GM12878 (cell line): ENCODE results near the gene SESN1. TPM values are rescaled to one million over a fixed set of nuclear protein-coding genes. Genes with fewer than 3 reads are reported as not detected.

Experiments used
- BMI1 ChIP-seq: fragments of 450-650 bp; IDR thresholded peaks from 2 replicates; pipeline ENCODE4 v1.6.1; 2016; ENCODE audit warnings: mild to moderate bottlenecking, moderate library complexity, borderline replicate concordance
- CBX3 ChIP-seq: fragments of 200-600 bp; sonication (generic); IDR thresholded peaks from 2 replicates; pipeline ENCODE4 v1.6.1; 2016; ENCODE audit warnings: low read depth, borderline replicate concordance
- CHD2 ChIP-seq: IDR thresholded peaks from 2 replicates; pipeline ENCODE4 v1.6.1; 2011; ENCODE audit warnings: low read depth, low read length, improper control_type of control experiment, borderline replicate concordance
- ESRRA ChIP-seq: IDR thresholded peaks from 2 replicates; pipeline ENCODE4 v1.6.1; 2012; ENCODE audit warnings: mild to moderate bottlenecking, low read length, improper control_type of control experiment
- JUND ChIP-seq: IDR thresholded peaks from 2 replicates; pipeline ENCODE4 v1.6.1; 2012; ENCODE audit warnings: low read depth, mild to moderate bottlenecking, low read length, improper control_type of control experiment, moderate library complexity
- MEF2A ChIP-seq: IDR thresholded peaks from 2 replicates; pipeline ENCODE4 v1.6.1; 2011; ENCODE audit warnings: low read depth, mild to moderate bottlenecking, low read length, moderate library complexity; ENCODE audit not compliant: insufficient read depth
- MTA2 ChIP-seq: fragments of 450-650 bp; IDR thresholded peaks from 2 replicates; pipeline ENCODE4 v1.6.1; 2016; ENCODE audit warnings: low read depth, mild to moderate bottlenecking, moderate library complexity
- MXI1 ChIP-seq: fragments of 150-350 bp; IDR thresholded peaks from 2 replicates; pipeline ENCODE4 v1.6.1; 2011; ENCODE audit warnings: low read depth, mild to moderate bottlenecking, inconsistent platforms, low read length, improper control_type of control experiment
- SPI1 ChIP-seq: IDR thresholded peaks from 2 replicates; pipeline ENCODE4 v1.6.1; 2011; ENCODE audit warnings: low read depth, mild to moderate bottlenecking, low read length, moderate library complexity, borderline replicate concordance; ENCODE audit not compliant: insufficient read depth
- ZZZ3 ChIP-seq: IDR thresholded peaks from 2 replicates; pipeline ENCODE4 v1.6.1; 2011; ENCODE audit warnings: low read depth; ENCODE audit not compliant: control insufficient read depth, insufficient read length
- polyA plus RNA-seq, 11 experiments: library from polyadenylated mRNA; depleted of rRNA in 4 of 11; unstranded in 6 of 11; stranded (reverse) in 5 of 11; fragments of >200 nt; fragmentation: Nextera tagmentation in 4 of 11; fragmentation: Illumina TruSeq in 1 of 11; extraction: Ambion mirVana in 4 of 11; extraction: Trizol in 1 of 11; gene quantifications; 1 replicate in 1 of 11; 2 replicates in 10 of 11; pipeline versions ENCODE4 v1.2.1 to v1.2.3, GENCODE V29; 2011 to 2016; ENCODE audit warnings: inconsistent platforms in 2 of 11, missing spikeins in 2 of 11, low read depth in 1 of 11
- total RNA-seq, 4 experiments: library from RNA; depleted of rRNA in 3 of 4; stranded (reverse); fragments of >200 nt in 3 of 4; fragmentation: Illumina TruSeq in 1 of 4; extraction: Trizol in 1 of 4; gene quantifications; 2 replicates each; pipeline versions ENCODE4 v1.2.1 to v1.2.3, GENCODE V29; 2013 to 2021
- TF ChIP-seq, protein P1 (sequence below): fragments of 450-650 bp; IDR thresholded peaks from 2 replicates; pipeline ENCODE4 v1.6.1; 2016; ENCODE audit warnings: mild to moderate bottlenecking
- TF ChIP-seq, protein P2 (sequence below): fragments of 450-650 bp; IDR thresholded peaks from 2 replicates; pipeline ENCODE4 v1.6.1; 2014; ENCODE audit warnings: mild to moderate bottlenecking
- TF ChIP-seq, protein P3 (sequence below): IDR thresholded peaks from 2 replicates; pipeline ENCODE4 v1.6.1; 2012; ENCODE audit warnings: improper control_type of control experiment, low read depth, low read length; ENCODE audit not compliant: insufficient replicate concordance

SESN1 gene
- total and polyA plus RNA-seq, 10 of the 15 experiments (the other 5 are each of a cell fraction or from before 2014, with no cell fraction given), result 1.3 to 13.0 (median 3.3) TPM

DNA sequence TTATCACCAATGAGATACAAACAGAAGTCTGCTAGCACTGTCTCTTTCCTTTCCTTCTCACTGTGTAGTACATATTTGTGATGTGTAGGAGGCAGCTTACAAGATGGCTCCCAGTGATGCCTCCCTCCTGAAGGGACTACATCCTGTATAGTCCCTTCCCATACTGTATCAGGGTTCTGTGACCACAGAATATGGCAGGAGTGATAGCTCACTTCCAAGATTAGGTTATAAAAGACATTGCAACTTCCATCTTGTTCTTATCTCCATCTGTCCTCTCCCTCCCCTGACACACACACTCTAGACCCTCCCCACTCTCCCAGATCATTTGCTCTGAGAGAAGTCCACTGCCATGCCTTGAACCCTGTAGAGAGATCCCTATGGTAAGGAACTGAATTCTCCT, 38.0 kb downstream of the SESN1 start (continued):
- TF ChIP-seq, protein P1, sequence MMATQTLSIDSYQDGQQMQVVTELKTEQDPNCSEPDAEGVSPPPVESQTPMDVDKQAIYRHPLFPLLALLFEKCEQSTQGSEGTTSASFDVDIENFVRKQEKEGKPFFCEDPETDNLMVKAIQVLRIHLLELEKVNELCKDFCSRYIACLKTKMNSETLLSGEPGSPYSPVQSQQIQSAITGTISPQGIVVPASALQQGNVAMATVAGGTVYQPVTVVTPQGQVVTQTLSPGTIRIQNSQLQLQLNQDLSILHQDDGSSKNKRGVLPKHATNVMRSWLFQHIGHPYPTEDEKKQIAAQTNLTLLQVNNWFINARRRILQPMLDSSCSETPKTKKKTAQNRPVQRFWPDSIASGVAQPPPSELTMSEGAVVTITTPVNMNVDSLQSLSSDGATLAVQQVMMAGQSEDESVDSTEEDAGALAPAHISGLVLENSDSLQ, result no peak
- TF ChIP-seq, protein P2, sequence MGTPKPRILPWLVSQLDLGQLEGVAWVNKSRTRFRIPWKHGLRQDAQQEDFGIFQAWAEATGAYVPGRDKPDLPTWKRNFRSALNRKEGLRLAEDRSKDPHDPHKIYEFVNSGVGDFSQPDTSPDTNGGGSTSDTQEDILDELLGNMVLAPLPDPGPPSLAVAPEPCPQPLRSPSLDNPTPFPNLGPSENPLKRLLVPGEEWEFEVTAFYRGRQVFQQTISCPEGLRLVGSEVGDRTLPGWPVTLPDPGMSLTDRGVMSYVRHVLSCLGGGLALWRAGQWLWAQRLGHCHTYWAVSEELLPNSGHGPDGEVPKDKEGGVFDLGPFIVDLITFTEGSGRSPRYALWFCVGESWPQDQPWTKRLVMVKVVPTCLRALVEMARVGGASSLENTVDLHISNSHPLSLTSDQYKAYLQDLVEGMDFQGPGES, result no peak
- TF ChIP-seq ESRRA, result no peak
- TF ChIP-seq SPI1, result no peak
- TF ChIP-seq MTA2, result no peak
- no peak for TF ChIP-seq CHD2
- TF ChIP-seq, protein P3, sequence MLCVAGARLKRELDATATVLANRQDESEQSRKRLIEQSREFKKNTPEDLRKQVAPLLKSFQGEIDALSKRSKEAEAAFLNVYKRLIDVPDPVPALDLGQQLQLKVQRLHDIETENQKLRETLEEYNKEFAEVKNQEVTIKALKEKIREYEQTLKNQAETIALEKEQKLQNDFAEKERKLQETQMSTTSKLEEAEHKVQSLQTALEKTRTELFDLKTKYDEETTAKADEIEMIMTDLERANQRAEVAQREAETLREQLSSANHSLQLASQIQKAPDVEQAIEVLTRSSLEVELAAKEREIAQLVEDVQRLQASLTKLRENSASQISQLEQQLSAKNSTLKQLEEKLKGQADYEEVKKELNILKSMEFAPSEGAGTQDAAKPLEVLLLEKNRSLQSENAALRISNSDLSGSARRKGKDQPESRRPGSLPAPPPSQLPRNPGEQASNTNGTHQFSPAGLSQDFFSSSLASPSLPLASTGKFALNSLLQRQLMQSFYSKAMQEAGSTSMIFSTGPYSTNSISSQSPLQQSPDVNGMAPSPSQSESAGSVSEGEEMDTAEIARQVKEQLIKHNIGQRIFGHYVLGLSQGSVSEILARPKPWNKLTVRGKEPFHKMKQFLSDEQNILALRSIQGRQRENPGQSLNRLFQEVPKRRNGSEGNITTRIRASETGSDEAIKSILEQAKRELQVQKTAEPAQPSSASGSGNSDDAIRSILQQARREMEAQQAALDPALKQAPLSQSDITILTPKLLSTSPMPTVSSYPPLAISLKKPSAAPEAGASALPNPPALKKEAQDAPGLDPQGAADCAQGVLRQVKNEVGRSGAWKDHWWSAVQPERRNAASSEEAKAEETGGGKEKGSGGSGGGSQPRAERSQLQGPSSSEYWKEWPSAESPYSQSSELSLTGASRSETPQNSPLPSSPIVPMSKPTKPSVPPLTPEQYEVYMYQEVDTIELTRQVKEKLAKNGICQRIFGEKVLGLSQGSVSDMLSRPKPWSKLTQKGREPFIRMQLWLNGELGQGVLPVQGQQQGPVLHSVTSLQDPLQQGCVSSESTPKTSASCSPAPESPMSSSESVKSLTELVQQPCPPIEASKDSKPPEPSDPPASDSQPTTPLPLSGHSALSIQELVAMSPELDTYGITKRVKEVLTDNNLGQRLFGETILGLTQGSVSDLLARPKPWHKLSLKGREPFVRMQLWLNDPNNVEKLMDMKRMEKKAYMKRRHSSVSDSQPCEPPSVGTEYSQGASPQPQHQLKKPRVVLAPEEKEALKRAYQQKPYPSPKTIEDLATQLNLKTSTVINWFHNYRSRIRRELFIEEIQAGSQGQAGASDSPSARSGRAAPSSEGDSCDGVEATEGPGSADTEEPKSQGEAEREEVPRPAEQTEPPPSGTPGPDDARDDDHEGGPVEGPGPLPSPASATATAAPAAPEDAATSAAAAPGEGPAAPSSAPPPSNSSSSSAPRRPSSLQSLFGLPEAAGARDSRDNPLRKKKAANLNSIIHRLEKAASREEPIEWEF, result no peak
- TF ChIP-seq ZZZ3, result no peak
- no peak for TF ChIP-seq MEF2A
- TF ChIP-seq BMI1, result no peak
- no peak for TF ChIP-seq MXI1
- no peak for TF ChIP-seq CBX3
- TF ChIP-seq JUND, result no peak
